PC-3 (cell line): Measurements from ENCODE around the gene SHANK2. TPM values are rescaled to one million over a fixed set of nuclear protein-coding genes. Genes with fewer than 3 reads are reported as not detected.

ENCODE experiments used
- ATAC-seq: fragments of 200-7000 bp; cut with Tn5 transposase; 2 replicates; pipeline ENCODE4 v1.9.1; 2020; ENCODE audit warnings: mild to moderate bottlenecking, moderate library complexity
- BruUV-seq: library from RNA; stranded (reverse); fragments of 400-500 nt; replicated peaks from 2 replicates; lab custom pipeline; 2021; lab: Mats Ljungman, UMichigan
- CTCF ChIA-PET: fragments of 300-600 bp; sonication (Branson Sonifier 250); formaldehyde crosslinking; loops from one replicate; lab custom pipeline; 2022; ENCODE audit warnings: antibody characterized with exemption; lab: Charles Lee
- POLR2A ChIA-PET: fragments of 300-600 bp; sonication (Branson Sonifier 250); formaldehyde crosslinking; loops from one replicate; lab custom pipeline; 2022; ENCODE audit warnings: antibody characterized with exemption; ENCODE audit not compliant: unreplicated experiment; lab: Charles Lee
- DNase-seq: peaks from one replicate; pipeline ENCODE4 v3.0.0-alpha.2; 2015
- H2AFZ ChIP-seq: fragments of 300-600 bp; sonication (generic); 2 replicates; pipeline ENCODE4 v1.6.0; 2016; ENCODE audit warnings: antibody characterized with exemption, low read length
- H3F3A ChIP-seq: fragments of 300-600 bp; sonication (generic); one replicate; pipeline ENCODE4 v1.6.0; 2017; ENCODE audit warnings: antibody characterized with exemption, low read length, control low read depth, mild to moderate bottlenecking; ENCODE audit not compliant: unreplicated experiment
- H3K27ac ChIP-seq: fragments of 300-600 bp; sonication (generic); 2 replicates; pipeline ENCODE4 v1.5.1; 2016; ENCODE audit warnings: mild to moderate bottlenecking, low read length
- H3K27me3 ChIP-seq: fragments of 300-600 bp; sonication (generic); 2 replicates; pipeline ENCODE4 v1.6.1; 2016; ENCODE audit warnings: low read length, mixed read lengths
- H3K36me3 ChIP-seq: fragments of 300-600 bp; sonication (generic); 2 replicates; pipeline ENCODE4 v1.6.1; 2016; ENCODE audit warnings: low read depth, mixed run types, low read length, mixed read lengths
- H3K4me1 ChIP-seq: fragments of 300-600 bp; sonication (generic); 2 replicates; pipeline ENCODE4 v1.5.1; 2016; ENCODE audit warnings: low read length; ENCODE audit not compliant: insufficient read depth
- H3K4me2 ChIP-seq: fragments of 300-600 bp; sonication (generic); 2 replicates; pipeline ENCODE4 v1.6.0; 2016; ENCODE audit warnings: low read length
- H3K4me3 ChIP-seq: fragments of 300-600 bp; sonication (generic); 2 replicates; pipeline ENCODE4 v1.5.1; 2016; ENCODE audit warnings: mild to moderate bottlenecking, low read length, mixed read lengths
- H3K79me2 ChIP-seq: fragments of 300-600 bp; sonication (generic); 2 replicates; pipeline ENCODE4 v1.6.1; 2017; ENCODE audit warnings: low read length, mixed read lengths
- H3K9ac ChIP-seq: fragments of 300-600 bp; sonication (generic); 2 replicates; pipeline ENCODE4 v1.6.0; 2016; ENCODE audit warnings: mild to moderate bottlenecking, low read length
- H3K9me2 ChIP-seq: fragments of 300-600 bp; sonication (generic); replicated peaks from 2 replicates; pipeline ENCODE4 v1.6.1; 2016; ENCODE audit warnings: mixed run types, low read length, mixed read lengths
- H3K9me3 ChIP-seq: fragments of 300-600 bp; sonication (generic); 2 replicates; pipeline ENCODE4 v1.6.1; 2016; ENCODE audit warnings: low read length, mixed read lengths
- H4K20me1 ChIP-seq: fragments of 300-600 bp; sonication (generic); 2 replicates; pipeline ENCODE4 v1.6.1; 2016; ENCODE audit warnings: low read length, mixed read lengths
- EZH2 ChIP-seq: fragments of 300-600 bp; sonication (generic); IDR thresholded peaks from one replicate; pipeline ENCODE4 v1.6.1; 2017; ENCODE audit warnings: antibody characterized with exemption, mild to moderate bottlenecking, low read length; ENCODE audit not compliant: unreplicated experiment
- EZH2phosphoT487 ChIP-seq: fragments of 300-600 bp; sonication (generic); IDR thresholded peaks from 2 replicates; pipeline ENCODE4 v1.6.1; 2018; ENCODE audit warnings: mild to moderate bottlenecking, antibody characterized with exemption, low read length, borderline replicate concordance
- intact Hi-C: fragments of 100-400 bp; cut with micrococcal nuclease; formaldehyde crosslinking; loops from 2 replicates; pipeline ENCODE4 v1.9.0; 2023
- total RNA-seq: library from RNA; depleted of rRNA; stranded (reverse); fragments of >200 nt; gene quantifications from 2 replicates; pipeline ENCODE4 v1.2.3, GENCODE V29; 2014
- TF ChIP-seq, protein P1 (sequence below): fragments of 300-600 bp; sonication (generic); conservative IDR thresholded peaks from 2 replicates; pipeline ENCODE4 v1.5.1; 2017; ENCODE audit warnings: antibody characterized with exemption, low read depth, mild to moderate bottlenecking, low read length

The SHANK2 gene
- total RNA-seq, 1 experiment from 2014 or later = 45.0 TPM

DNA sequence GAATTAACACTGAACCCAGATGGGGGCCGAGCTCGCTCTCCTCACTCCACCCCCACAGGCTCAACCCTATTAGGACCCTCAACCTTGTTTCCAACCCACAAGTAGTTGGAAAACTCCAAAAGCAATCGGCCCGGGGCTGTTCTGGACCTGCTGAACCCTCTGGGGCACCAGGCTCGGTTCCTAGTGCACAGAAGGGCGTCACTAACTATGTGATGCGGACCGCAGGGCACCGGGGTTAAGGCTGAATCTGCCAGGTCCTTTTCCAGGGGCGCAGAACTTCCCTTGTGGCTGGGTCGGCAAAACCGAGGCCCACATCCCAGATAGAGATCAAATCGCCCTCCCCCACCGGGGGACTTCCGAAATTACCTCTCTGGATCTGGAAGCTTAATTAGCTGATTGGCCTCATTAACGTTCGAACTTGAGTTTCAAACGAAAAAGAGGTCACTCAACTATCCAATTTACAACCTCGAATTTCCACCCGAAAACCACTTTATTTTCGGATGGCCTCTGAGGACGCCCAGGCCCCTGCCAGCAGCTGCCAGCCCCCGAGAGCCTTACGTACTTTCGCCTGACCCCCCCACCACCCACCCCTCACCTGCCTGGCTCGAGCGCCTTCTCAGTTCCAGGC lies 1.7 kb downstream of the SHANK2 start:
- Histone ChIP-seq H4K20me1 (peaks cover 6% of the 10 kb centered on the region; the same call in 1 of the 2 replicates), H3K36me3 (no peaks in the 10 kb centered on the region), H3K9me3 (no peaks in the 10 kb centered on the region), H3K27me3 (no peaks in the 10 kb centered on the region), H3K4me3 (peak overlapping the region; percentile 95), H3K4me1 (peaks cover 20% of the 10 kb centered on the region), H2AFZ (peak overlapping the region; percentile 59), H3K9me2 (no peaks in the 10 kb centered on the region), H3K9ac (peak overlapping the region; percentile 80), H3K27ac (no peak overlapping the region), H3F3A (no peaks in the 10 kb centered on the region), H3K4me2 (peak overlapping the region; percentile 97), H3K79me2 (peaks cover 59% of the 10 kb centered on the region)
- TSS peak; percentile 23 for BruUV-seq
- DNase-seq (no peak), ATAC-seq (no peak)
- intact Hi-C loops = loop anchor here (1.0 kb wide), 1 partner anchor 130 kb away; no protein-coding TSS in a partner anchor
- POLR2A ChIA-PET = no interaction called here
- CTCF ChIA-PET = interaction anchor here (0.8 to 3.5 kb wide), 2 partner anchors 49 to 78 kb away, joined by 5 to 45 read pairs; no protein-coding TSS in a partner anchor
- TF ChIP-seq EZH2phosphoT487 = no peak
- no peak for TF ChIP-seq EZH2
- TF ChIP-seq, protein P1, sequence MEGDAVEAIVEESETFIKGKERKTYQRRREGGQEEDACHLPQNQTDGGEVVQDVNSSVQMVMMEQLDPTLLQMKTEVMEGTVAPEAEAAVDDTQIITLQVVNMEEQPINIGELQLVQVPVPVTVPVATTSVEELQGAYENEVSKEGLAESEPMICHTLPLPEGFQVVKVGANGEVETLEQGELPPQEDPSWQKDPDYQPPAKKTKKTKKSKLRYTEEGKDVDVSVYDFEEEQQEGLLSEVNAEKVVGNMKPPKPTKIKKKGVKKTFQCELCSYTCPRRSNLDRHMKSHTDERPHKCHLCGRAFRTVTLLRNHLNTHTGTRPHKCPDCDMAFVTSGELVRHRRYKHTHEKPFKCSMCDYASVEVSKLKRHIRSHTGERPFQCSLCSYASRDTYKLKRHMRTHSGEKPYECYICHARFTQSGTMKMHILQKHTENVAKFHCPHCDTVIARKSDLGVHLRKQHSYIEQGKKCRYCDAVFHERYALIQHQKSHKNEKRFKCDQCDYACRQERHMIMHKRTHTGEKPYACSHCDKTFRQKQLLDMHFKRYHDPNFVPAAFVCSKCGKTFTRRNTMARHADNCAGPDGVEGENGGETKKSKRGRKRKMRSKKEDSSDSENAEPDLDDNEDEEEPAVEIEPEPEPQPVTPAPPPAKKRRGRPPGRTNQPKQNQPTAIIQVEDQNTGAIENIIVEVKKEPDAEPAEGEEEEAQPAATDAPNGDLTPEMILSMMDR = no peak

DNA sequence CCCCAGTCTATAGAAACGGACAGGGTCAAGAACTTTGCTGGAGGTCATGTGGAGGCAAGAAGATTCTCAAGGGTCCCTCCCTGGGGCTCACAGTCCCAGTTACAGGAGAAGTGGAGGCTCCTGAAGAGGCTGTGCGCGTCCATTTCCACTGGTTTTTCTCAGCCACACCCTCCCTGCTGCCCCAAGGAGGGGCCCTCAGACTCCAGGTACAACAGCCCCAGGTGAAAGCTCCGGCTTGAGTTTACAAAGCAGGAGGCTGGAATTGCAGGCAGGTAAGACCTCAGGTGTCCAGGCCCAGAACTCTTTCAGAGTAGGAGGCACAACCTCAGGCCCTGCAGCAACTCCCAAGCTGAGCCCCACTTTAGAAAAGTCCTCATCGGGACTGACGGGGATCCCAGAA lies 3.1 kb downstream of the SHANK2 start:
- H3K27me3 ChIP-seq = no peaks in the 10 kb centered on the region
- intact Hi-C loops = no loop called here
- DNase-seq (no peak), ATAC-seq (no peak)
- CTCF ChIA-PET = no interaction called here
- H3K79me2 ChIP-seq = peaks cover 64% of the 10 kb centered on the region
- BruUV-seq = no TSS peak
- H3K4me3 ChIP-seq = no peak overlapping the region
- H3K36me3 ChIP-seq = no peaks in the 10 kb centered on the region
- peaks cover 6% of the 10 kb centered on the region; the same call in 1 of the 2 replicates for H4K20me1 ChIP-seq
- TF ChIP-seq, protein P1 = no peak
- TF ChIP-seq EZH2phosphoT487 = no peak
- no peak for TF ChIP-seq EZH2
- no peaks in the 10 kb centered on the region for H3F3A ChIP-seq
- H3K4me1 ChIP-seq = peaks cover 20% of the 10 kb centered on the region
- no peak overlapping the region for H3K27ac ChIP-seq
- POLR2A ChIA-PET = no interaction called here
- no peak overlapping the region for H3K9ac ChIP-seq
- no peak overlapping the region; the same call in 1 of the 2 replicates for H3K4me2 ChIP-seq
- H3K9me3 ChIP-seq = no peaks in the 10 kb centered on the region
- no peaks in the 10 kb centered on the region for H3K9me2 ChIP-seq
- H2AFZ ChIP-seq = no peak overlapping the region

GRCh38 chr11:71248656-71249055 lies 3.7 kb downstream of the SHANK2 start:
- Histone ChIP-seq H3K4me2 (no peak overlapping the region), H3K79me2 (peaks cover 71% of the 10 kb centered on the region), H3F3A (no peaks in the 10 kb centered on the region), H3K4me1 (peaks cover 13% of the 10 kb centered on the region), H3K36me3 (no peaks in the 10 kb centered on the region), H4K20me1 (peaks cover 6% of the 10 kb centered on the region; the same call in 1 of the 2 replicates), H3K27ac (no peak overlapping the region), H3K4me3 (no peak overlapping the region), H2AFZ (no peak overlapping the region), H3K9ac (no peak overlapping the region), H3K9me3 (no peaks in the 10 kb centered on the region), H3K27me3 (no peaks in the 10 kb centered on the region), H3K9me2 (no peaks in the 10 kb centered on the region)
- TF ChIP-seq EZH2 (no peak), EZH2phosphoT487 (no peak)
- TF ChIP-seq, protein P1 = no peak
- no TSS peak for BruUV-seq
- POLR2A ChIA-PET = no interaction called here
- CTCF ChIA-PET = no interaction called here
- intact Hi-C loops = no loop called here
- ATAC-seq (no peak), DNase-seq (no peak)
